ENCODE data around the gene CC2D1A.
"Not testable (repeated sequence)": the region's sequence is repeated elsewhere in the genome, so short reads cannot be mapped to it uniquely, and the experiment has no call there.

CC2D1A gene

DNA sequence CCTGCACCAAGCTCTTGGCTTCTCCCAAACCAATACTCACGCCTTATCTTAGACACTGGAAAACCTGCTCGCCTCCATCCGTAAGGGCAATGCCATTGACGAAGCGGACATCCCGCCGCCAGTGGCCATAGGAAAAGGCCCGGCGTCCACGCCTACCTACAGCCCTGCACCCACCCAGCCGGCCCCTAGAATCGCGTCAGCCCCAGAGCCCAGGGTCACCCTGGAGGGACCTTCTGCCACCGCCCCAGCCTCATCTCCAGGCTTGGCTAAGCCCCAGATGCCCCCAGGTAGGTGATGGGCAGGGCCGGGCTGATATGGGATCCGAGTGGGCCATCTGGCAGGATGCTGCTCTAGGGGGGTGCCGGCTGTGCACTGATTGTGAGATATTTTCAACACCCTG lies 7.4 kb downstream of the CC2D1A start:
- DNase-seq = no peak

GRCh38 chr19:13914777-13915176 lies 8.8 kb downstream of the CC2D1A start:
- no peak for DNase-seq

DNA sequence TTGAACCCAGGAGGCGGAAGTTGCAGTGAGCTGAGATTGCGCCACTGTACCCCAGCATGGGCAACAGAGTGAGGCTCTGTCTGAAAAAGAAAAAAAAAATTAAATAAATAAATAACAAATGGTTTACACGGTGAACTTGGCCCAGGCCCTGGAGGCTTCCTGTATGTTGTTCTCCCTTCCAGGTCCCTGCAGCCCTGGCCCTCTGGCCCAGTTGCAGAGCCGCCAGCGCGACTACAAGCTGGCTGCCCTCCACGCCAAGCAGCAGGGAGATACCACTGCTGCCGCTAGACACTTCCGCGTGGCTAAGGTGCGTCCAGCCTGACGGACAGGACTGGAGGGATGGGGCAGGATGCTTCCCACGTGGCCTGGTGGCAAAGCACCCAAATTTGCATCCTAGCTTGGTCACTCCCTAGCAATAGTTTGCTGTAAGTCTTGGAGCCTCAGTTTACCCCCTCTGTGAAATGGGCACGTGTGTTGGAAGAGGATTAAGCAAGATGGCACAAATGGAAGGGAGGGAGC lies 11.9 kb downstream of the CC2D1A start:
- DNase-seq = no peak

DNA sequence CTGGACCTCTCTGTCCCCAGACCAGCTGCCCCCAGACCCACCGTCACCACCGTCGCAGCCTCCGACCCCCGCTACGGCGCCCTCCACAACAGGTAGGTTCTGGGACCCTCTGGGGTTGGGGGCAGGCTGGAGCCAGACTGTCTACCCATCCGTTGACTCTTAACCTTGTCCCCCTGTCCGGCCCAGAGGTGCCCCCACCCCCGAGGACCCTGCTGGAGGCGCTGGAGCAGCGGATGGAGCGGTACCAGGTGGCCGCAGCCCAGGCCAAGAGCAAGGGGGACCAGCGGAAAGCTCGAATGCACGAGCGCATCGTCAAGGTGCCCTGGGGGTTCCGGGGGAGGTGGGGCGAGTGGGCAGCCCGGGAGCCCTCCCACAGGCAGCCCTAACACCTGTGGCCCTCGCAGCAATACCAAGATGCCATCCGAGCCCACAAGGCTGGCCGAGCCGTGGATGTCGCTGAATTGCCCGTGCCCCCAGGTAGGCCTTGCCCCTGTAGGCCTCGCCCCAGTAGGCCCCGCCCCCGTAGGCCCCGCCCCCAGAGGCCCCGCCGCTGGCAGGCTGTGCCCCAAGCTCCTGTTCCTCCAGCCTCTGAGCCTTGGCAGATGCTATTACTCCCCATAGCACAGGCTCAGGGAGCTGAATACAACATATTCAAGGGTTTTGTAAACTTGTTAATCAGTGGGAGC lies 12.9 kb downstream of the CC2D1A start:
- no peak for DNase-seq

DNA sequence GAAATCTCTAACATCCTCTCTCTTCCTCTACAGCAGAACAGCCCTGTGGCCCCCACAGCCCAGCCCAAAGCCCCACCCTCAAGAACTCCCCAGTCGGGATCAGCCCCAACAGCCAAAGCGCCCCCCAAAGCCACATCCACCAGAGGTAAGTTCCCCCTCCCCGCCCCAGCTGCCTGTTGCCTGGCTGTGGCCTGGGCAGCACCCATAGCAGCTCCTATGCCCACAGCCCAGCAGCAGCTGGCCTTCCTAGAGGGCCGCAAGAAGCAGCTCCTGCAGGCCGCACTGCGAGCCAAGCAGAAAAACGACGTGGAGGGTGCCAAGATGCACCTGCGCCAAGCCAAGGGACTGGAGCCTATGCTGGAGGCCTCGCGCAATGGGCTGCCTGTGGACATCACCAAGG lies 14.5 kb downstream of the CC2D1A start:
- DNase-seq = no peak

DNA sequence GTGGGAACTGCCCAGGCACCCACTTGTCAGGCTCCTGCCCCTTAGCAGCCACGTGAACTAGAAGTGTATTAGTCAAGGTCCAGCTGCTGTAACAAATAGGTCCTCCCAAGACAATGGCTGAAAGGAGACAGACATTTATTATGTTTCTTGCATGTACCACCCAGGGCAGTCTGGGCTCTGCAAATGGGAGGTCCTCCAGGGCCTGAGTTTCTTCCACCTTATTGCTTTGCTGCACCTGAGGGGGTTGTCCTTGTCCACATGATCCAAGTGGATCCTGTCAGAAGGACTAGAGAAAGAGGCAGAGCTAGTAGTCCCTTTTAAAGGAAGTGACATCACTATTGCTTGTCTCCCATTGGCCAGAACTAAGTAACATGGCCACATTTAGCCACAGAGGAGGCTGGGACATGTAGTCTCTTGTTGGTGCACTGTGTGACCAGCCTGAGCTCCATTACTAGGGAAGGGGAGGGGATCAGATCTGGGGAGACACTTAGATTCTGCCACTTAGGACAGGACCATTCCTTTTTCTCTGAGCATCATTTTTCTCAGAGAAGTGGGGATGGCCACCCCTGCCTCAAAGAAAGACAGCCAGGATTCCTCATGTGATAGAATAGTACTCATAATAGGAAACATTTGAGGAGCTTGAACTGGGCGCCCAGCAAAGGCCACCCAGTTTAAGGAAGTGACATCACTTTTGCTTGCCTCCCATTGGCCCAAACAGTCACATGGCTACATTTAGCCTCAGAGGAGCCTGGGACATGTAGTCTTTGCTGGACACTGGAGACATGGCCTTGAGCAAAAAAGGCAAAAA lies 15.1 kb downstream of the CC2D1A start:
- DNase-seq = peak; percentile 36

DNA sequence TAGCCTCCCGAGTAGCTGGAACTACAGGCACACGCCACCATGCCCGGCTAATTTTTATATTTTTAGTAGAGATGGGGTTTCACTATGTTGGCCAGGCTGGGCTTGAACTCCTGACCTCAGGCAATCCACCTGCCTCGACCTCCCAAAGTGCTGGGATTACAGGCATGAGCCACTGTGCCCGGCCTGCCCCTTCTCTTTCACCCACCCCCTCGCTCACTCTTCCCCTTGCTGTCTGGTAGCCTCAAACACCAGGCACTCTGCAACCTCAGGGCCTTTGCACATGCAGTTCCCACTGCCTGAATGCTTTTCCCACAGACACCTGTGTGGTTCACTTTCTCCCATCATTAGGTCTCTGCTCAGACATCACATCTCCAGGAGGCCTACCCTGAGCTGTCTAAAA lies 16.1 kb downstream of the CC2D1A start:
- DNase-seq = not testable (repeated sequence)

- no peak for DNase-seq
Observed at GRCh38 chr19:13923194-13923987, 17.4 kb downstream of the CC2D1A start.

DNA sequence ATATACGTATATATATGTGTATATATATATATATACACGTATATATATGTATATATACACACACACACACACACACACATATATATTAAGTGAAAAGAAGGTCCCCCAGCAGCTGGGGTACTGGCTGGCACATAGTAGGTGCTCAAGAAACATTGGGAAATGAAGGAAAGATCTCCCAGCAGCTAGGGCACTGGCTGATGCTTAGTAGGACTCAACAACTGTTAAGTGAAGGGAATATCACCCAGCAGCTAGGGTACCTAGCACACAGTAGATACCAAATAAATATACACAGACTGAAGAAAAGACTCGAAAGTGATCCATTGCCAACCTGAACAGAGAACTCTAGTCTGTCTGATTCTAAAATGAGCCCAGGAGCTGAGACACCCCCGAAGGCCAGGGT lies 20.0 kb downstream of the CC2D1A start:
- no peak for DNase-seq

DNA sequence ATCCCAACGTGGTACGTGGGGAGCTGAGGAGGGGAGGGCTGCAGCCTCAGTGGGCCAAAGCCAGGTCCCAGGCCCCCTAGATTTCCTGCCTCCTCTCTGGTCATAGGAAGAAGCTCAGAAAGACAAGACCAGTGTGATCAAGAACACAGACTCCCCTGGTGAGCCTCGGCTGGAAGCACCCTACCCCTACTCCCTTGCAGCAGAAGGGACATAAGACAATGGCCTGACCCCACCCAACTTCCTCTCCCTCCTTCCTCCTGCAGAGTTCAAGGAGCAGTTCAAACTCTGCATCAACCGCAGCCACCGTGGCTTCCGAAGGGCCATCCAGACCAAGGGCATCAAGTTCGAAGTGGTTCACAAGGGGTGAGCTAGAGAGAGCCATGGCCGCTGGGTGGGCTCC lies 20.7 kb downstream of the CC2D1A start:
- no peak for DNase-seq

DNA sequence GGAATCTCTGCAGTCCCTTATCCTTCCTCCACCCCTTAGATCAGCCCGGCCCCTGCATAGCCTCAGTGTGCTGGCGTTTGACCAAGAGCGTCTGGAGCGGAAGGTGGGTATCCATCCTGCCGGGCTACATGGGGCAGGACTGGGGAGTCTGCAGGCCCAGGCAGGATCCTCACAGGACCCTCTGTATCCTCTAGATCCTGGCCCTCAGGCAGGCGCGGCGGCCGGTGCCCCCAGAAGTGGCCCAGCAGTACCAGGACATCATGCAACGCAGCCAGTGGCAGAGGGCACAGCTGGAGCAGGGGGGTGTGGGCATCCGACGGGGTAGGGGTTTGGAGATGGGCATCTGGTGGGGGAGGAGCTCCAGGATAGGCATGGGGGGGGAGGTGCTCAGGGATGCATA lies 23.3 kb downstream of the CC2D1A start:
- no peak for DNase-seq

GRCh38 chr19:13929956-13930355 lies 24.0 kb downstream of the CC2D1A start:
- DNase-seq = no peak

- DNase-seq = no peak
Observed at GRCh38 chr19:13930402-13930801, 24.4 kb downstream of the CC2D1A start.

GRCh38 chr19:13931391-13932148 lies 25.6 kb downstream of the CC2D1A start:
- no peak for DNase-seq

DNA sequence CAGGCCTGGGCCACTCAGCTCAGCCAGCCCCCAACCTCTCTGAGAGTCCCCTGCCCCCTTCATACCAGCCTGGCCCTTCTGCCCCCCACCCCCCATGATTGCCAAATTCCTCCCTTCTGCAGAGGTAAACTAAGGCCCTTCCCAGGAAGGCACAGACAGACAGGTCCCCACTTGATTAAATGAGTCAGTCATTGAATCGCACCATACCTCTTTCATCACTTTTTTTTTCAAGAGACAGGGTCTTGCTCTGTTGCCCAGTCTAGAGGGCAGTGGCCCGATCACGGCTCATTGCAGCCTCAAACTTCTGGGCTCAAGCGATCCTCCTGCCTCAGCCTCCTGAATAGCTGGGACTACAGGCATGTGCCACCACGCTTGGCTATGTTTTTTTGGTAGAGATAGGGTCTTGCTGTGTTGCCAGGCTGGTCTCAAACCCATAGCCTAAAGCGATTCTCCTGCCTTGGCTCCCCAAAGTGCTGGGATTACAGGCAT lies 26.2 kb downstream of the CC2D1A start:
- no peak for DNase-seq

GRCh38 chr19:13932911-13933393 lies 27.0 kb downstream of the CC2D1A start:
- DNase-seq = no peak

- no peak for DNase-seq
Observed at GRCh38 chr19:13934785-13935109, 28.7 kb downstream of the CC2D1A start.

GRCh38 chr19:13935765-13936510 lies 29.9 kb downstream of the CC2D1A start:
- DNase-seq = no peak

- no peak for DNase-seq
Observed at GRCh38 chr19:13937479-13938300, 31.7 kb downstream of the CC2D1A start.

GRCh38 chr19:13938301-13939064 lies 32.5 kb downstream of the CC2D1A start, which contains the start of gene PODNL1:
TSS of gene PODNL1 (minus strand) at chr19:13938417. CDS start at chr19:13938181, 236 bp downstream.
- peak; percentile 62 for DNase-seq

Measured in HCEC 1CT (cell line).